HepG2 (cell line): ENCODE measurements around the gene ARHGEF3. TPM values are rescaled to one million over a fixed set of nuclear protein-coding genes. Genes with fewer than 3 reads are reported as not detected.

Source experiments
- DR1 ChIP-seq: sonication (generic); formaldehyde crosslinking; IDR thresholded peaks from 2 replicates; pipeline ENCODE4 v1.8.0; 2021; ENCODE audit warnings: mild to moderate bottlenecking, missing genetic modification reagents, inconsistent platforms
- MEF2D ChIP-seq: sonication (generic); formaldehyde crosslinking; IDR thresholded peaks from 2 replicates; pipeline ENCODE4 v1.5.1; 2020; ENCODE audit warnings: mild to moderate bottlenecking, missing genetic modification reagents
- PITX1 ChIP-seq: sonication (generic); formaldehyde crosslinking; IDR thresholded peaks from 2 replicates; pipeline ENCODE4 v1.5.1; 2020; ENCODE audit warnings: mild to moderate bottlenecking, missing genetic modification reagents
- PLRG1 ChIP-seq: fragments of 450-650 bp; conservative IDR thresholded peaks from 2 replicates; pipeline ENCODE4 v1.6.1; 2016
- SMAD1 ChIP-seq: sonication (generic); formaldehyde crosslinking; IDR thresholded peaks from 2 replicates; pipeline ENCODE4 v1.4.0; 2020; ENCODE audit warnings: missing genetic modification reagents, low read depth, mild to moderate bottlenecking, borderline replicate concordance
- SP5 ChIP-seq: IDR thresholded peaks from 2 replicates; pipeline ENCODE4 v1.6.1; 2016; ENCODE audit warnings: low read depth, borderline replicate concordance
- XRCC5 ChIP-seq: fragments of 200-400 bp; formaldehyde crosslinking; optimal IDR thresholded peaks from 2 replicates; pipeline ENCODE3; 2017; ENCODE audit warnings: mild to moderate bottlenecking, low read length
- ZBED4 ChIP-seq: sonication (generic); formaldehyde crosslinking; IDR thresholded peaks from 2 replicates; pipeline ENCODE4 v1.4.0; 2020; ENCODE audit warnings: missing genetic modification reagents, borderline replicate concordance
- ZBTB44 ChIP-seq: sonication (generic); formaldehyde crosslinking; IDR thresholded peaks from 2 replicates; pipeline ENCODE4 v1.4.0; 2020; ENCODE audit warnings: missing genetic modification reagents
- ZNF142 ChIP-seq: sonication (generic); formaldehyde crosslinking; IDR thresholded peaks from 2 replicates; pipeline ENCODE4 v1.4.0; 2020; ENCODE audit warnings: missing genetic modification reagents
- ZNF18 ChIP-seq: sonication (generic); formaldehyde crosslinking; IDR thresholded peaks from 2 replicates; pipeline ENCODE4 v1.8.0; 2022; ENCODE audit warnings: mild to moderate bottlenecking, missing genetic modification reagents; ENCODE audit not compliant: insufficient replicate concordance
- ZNF326 ChIP-seq: sonication (generic); formaldehyde crosslinking; IDR thresholded peaks from 2 replicates; pipeline ENCODE4 v1.4.0; 2020; ENCODE audit warnings: missing genetic modification reagents, borderline replicate concordance
- ZNF619 ChIP-seq: sonication (generic); formaldehyde crosslinking; IDR thresholded peaks from 2 replicates; pipeline ENCODE4 v1.4.0; 2020; ENCODE audit warnings: mild to moderate bottlenecking, missing genetic modification reagents
- ZNF678 ChIP-seq: sonication (generic); formaldehyde crosslinking; IDR thresholded peaks from 2 replicates; pipeline ENCODE4 v1.4.0; 2020; ENCODE audit warnings: mild to moderate bottlenecking, missing genetic modification reagents
- ZNF724P ChIP-seq: sonication (generic); formaldehyde crosslinking; IDR thresholded peaks from 2 replicates; pipeline ENCODE4 v1.8.0; 2022; ENCODE audit warnings: missing genetic modification reagents, borderline replicate concordance
- ZNF746 ChIP-seq: sonication (generic); formaldehyde crosslinking; IDR thresholded peaks from 2 replicates; pipeline ENCODE4 v1.8.0; 2022; ENCODE audit warnings: mild to moderate bottlenecking, missing genetic modification reagents
- polyA plus RNA-seq, 8 experiments: library from polyadenylated mRNA; depleted of rRNA in 3 of 8; stranded (reverse) in 7 of 8; unstranded in 1 of 8; fragments of >200 nt; fragmentation: Illumina TruSeq in 4 of 8; extraction: Trizol in 4 of 8; gene quantifications; 2 replicates each; pipeline versions ENCODE4 v1.2.1 to v1.2.3, GENCODE V29; 2011 to 2016; ENCODE audit warnings: low read depth in 4 of 8, missing spikeins in 1 of 8, mixed read lengths in 1 of 8; ENCODE audit not compliant: insufficient read depth in 1 of 8
- total RNA-seq, 5 experiments: library from RNA; depleted of rRNA; stranded (reverse); fragments of >200 nt; fragmentation: Illumina TruSeq; extraction: Trizol; gene quantifications; 2 replicates each; pipeline ENCODE4 v1.2.3, GENCODE V29; 2016; ENCODE audit warnings: low read depth in 1 of 5

ARHGEF3 gene
- total and polyA plus RNA-seq, 2 of the 13 experiments (the other 11 are each of a cell fraction or from before 2014, with no cell fraction given): 14.8 to 23.1 TPM

GRCh38 chr3:56683122-56683817 is 118.5 kb downstream of the ARHGEF3 start, which contains the start of gene TASOR (continued):
- no peak for TF ChIP-seq ZNF746 (CRISPR knock-in tag)
- peak; percentile 89; the same call in 1 of the 2 replicates for TF ChIP-seq ZNF678 (CRISPR knock-in tag)
- TF ChIP-seq ZNF326 (CRISPR knock-in tag): no peak
- no peak for TF ChIP-seq ZBED4 (CRISPR knock-in tag)
- no peak; the same call in 1 of the 2 replicates for TF ChIP-seq SMAD1 (CRISPR knock-in tag)
- peak; percentile 53; the same call in 1 of the 2 replicates for TF ChIP-seq DR1 (CRISPR knock-in tag)
- TF ChIP-seq ZNF619 (CRISPR knock-in tag): 0 out of 2 replicates have a peak, but pooled peaks have one; percentile 8
- TF ChIP-seq PLRG1: no peak
- no peak for TF ChIP-seq PITX1 (CRISPR knock-in tag)
- peak; percentile 60 for TF ChIP-seq XRCC5
- TF ChIP-seq ZBTB44 (CRISPR knock-in tag): 0 out of 2 replicates have a peak, but pooled peaks have one; percentile 43
- TF ChIP-seq ZNF18: no peak
- no peak for TF ChIP-seq MEF2D (CRISPR knock-in tag)
- peak; percentile 98 for TF ChIP-seq ZNF724P (CRISPR knock-in tag)
- peak; percentile 42; the same call in 1 of the 2 replicates for TF ChIP-seq SP5 (CRISPR knock-in tag)
- TF ChIP-seq ZNF142 (CRISPR knock-in tag): no peak; the same call in 1 of the 2 replicates
